GM19099 (cell line): ENCODE results near the gene SSX2IP.

Experiments
- POLR2A ChIP-seq: IDR thresholded peaks from 3 replicates; pipeline ENCODE4 v1.6.1; 2011; ENCODE audit warnings: low read depth; ENCODE audit not compliant: insufficient read length; ENCODE audit errors: extremely low read depth

Gene SSX2IP

GRCh38 chr1:84715342-84716019, 25.2 kb upstream of the SSX2IP start:
- TF ChIP-seq POLR2A, result no peak

GRCh38 chr1:84712276-84712874, 22.1 kb upstream of the SSX2IP start:
- no peak for TF ChIP-seq POLR2A

- no peak for TF ChIP-seq POLR2A
Measured at GRCh38 chr1:84711869-84712268, 21.6 kb upstream of the SSX2IP start.

- TF ChIP-seq POLR2A, result no peak
Measured at GRCh38 chr1:84711121-84711520, 20.9 kb upstream of the SSX2IP start.

- TF ChIP-seq POLR2A, result no peak
Measured at GRCh38 chr1:84709131-84709530, 18.9 kb upstream of the SSX2IP start.

- no peak for TF ChIP-seq POLR2A
Measured at GRCh38 chr1:84708031-84708430, 17.8 kb upstream of the SSX2IP start.

GRCh38 chr1:84705513-84705912, 15.3 kb upstream of the SSX2IP start:
- no peak for TF ChIP-seq POLR2A

GRCh38 chr1:84704872-84705417, 14.7 kb upstream of the SSX2IP start:
- TF ChIP-seq POLR2A, result no peak

GRCh38 chr1:84703431-84703830, 13.2 kb upstream of the SSX2IP start:
- TF ChIP-seq POLR2A, result no peak

- no peak for TF ChIP-seq POLR2A
Measured at GRCh38 chr1:84702143-84702542, 11.9 kb upstream of the SSX2IP start.

GRCh38 chr1:84701376-84701775, 11.1 kb upstream of the SSX2IP start:
- no peak for TF ChIP-seq POLR2A

- no peak for TF ChIP-seq POLR2A
Measured at GRCh38 chr1:84700070-84700469, 9.8 kb upstream of the SSX2IP start.

- TF ChIP-seq POLR2A, result no peak
Measured at GRCh38 chr1:84698151-84699110, 8.2 kb upstream of the SSX2IP start.

- no peak for TF ChIP-seq POLR2A
Measured at GRCh38 chr1:84693785-84694184, 3.5 kb upstream of the SSX2IP start.

GRCh38 chr1:84693005-84693404, 2.7 kb upstream of the SSX2IP start:
- TF ChIP-seq POLR2A, result no peak
